GM04503 (cell line): ENCODE results near the gene ADGRD1.
"Not testable (repeated sequence)": the region's sequence is repeated elsewhere in the genome, so short reads cannot be mapped to it uniquely, and the experiment has no call there.

Experiments used
- DNase-seq: peaks from one replicate; pipeline ENCODE4 v3.0.0-alpha.2; 2012; ENCODE audit warnings: low read depth

ADGRD1 gene

GRCh38 chr12:131121705-131122405 is 168.1 kb downstream of the ADGRD1 start:
- no peak for DNase-seq

- no peak for DNase-seq
These were observed 168.9 kb downstream of the ADGRD1 start for GRCh38 chr12:131122631-131123030.

- no peak for DNase-seq
These were observed 170.1 kb downstream of the ADGRD1 start for GRCh38 chr12:131123817-131124216.

- DNase-seq, result no peak
These were observed 171.0 kb downstream of the ADGRD1 start for GRCh38 chr12:131124487-131125280.

GRCh38 chr12:131126662-131127173 is 173.0 kb downstream of the ADGRD1 start:
- no peak for DNase-seq

- DNase-seq, result no peak
These were observed 174.8 kb downstream of the ADGRD1 start for GRCh38 chr12:131128556-131128955.

- DNase-seq, result not testable (repeated sequence)
These were observed 175.4 kb downstream of the ADGRD1 start for GRCh38 chr12:131128966-131129619.

GRCh38 chr12:131129839-131130238 is 176.1 kb downstream of the ADGRD1 start:
- no peak for DNase-seq

- no peak for DNase-seq
These were observed 176.7 kb downstream of the ADGRD1 start for GRCh38 chr12:131130311-131130911.

GRCh38 chr12:131131077-131131807 is 177.5 kb downstream of the ADGRD1 start:
- DNase-seq, result no peak

GRCh38 chr12:131131808-131132117 is 178.1 kb downstream of the ADGRD1 start:
- DNase-seq, result no peak

- no peak for DNase-seq
These were observed 178.6 kb downstream of the ADGRD1 start for GRCh38 chr12:131132118-131132892.

- DNase-seq, result no peak
These were observed 179.6 kb downstream of the ADGRD1 start for GRCh38 chr12:131133015-131133905.

GRCh38 chr12:131133994-131134393 is 180.3 kb downstream of the ADGRD1 start:
- DNase-seq, result no peak

GRCh38 chr12:131134523-131135310 is 181.0 kb downstream of the ADGRD1 start:
- no peak for DNase-seq

- DNase-seq, result no peak
These were observed 181.6 kb downstream of the ADGRD1 start for GRCh38 chr12:131135311-131135785.

GRCh38 chr12:131135786-131136538 is 182.3 kb downstream of the ADGRD1 start:
- DNase-seq, result no peak

- DNase-seq, result no peak
These were observed 182.8 kb downstream of the ADGRD1 start for GRCh38 chr12:131136539-131136872.
